Activated CD4-positive, alpha-beta T cell treated with anti-CD3 and anti-CD28 coated beads, Interleukin-2, amount 50 U/mL, for 48 hours (primary cell): ENCODE results near the gene SDSL.

Experiments
- DNase-seq, 2 experiments: peaks; one replicate each; pipeline ENCODE4 v3.0.0-alpha.2; 2020

The SDSL gene

DNA sequence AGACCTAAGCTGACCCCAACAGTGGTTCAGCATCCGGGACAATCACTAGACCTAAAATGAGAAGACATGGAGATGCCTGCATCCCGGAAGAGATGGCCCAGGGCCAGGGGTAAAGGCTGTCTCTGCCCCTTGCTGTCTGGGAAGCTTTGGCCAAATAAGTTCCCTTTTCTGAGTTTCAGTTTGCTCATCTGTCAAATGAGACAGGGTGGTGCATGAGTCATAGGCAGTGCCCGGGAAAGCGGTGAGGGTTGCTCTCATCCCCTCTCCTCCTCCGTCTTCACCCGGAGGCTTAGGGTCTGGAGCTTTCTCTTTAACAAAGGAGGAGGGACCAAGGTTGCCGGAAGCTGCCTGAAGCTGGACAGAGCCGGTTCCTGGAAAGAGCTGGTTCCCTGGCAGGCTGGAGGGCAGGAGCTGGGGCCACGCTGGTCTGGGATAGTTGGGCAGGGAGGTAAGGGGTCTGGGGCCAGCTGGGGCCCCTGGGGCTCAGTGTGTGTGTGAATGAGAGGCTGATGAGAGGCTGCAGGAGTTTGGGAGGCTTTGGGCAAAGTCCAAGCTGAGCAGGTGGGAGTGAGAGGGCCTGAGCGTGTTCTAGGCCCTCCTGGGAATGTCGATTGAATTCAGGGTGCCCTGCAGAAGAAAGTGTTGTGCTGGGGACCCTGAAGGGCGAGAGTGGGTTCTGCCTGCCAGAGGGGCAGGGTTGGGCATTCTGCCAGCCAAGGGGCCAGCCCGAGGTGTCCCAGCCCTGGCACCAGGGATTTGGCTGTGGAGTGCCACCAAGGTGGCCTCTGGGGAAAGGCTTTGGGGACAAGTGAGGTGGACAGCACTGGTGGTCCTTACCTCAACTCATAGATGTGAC lies at the start of gene SDSL:
Gene SDSL (plus strand): TSS at position 351 of the 856 bp plus-strand sequence. CDS start 5,603 bp downstream, outside the sequence.
- peak; percentile 33 to 55 for DNase-seq

DNA sequence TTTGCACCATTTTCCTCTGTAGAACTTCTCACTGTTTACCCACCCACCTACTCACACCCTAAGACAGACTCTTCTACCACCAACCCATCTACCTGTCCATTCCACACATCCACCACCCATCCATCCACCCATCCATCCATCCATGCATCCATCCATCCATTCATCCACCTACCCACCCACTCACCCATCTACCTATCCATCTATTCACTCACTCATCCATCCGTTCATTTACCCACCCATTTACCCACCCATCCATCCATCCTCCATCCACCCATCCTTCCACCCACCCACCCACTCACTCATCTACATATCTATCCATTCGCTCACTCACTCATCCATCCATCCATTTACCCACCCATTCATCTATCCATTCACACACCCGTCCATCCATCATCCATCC lies 48.7 kb upstream of the SDSL start:
- no peak for DNase-seq

- no peak for DNase-seq
Observed at GRCh38 chr12:113373969-113374368, 48.2 kb upstream of the SDSL start.

DNA sequence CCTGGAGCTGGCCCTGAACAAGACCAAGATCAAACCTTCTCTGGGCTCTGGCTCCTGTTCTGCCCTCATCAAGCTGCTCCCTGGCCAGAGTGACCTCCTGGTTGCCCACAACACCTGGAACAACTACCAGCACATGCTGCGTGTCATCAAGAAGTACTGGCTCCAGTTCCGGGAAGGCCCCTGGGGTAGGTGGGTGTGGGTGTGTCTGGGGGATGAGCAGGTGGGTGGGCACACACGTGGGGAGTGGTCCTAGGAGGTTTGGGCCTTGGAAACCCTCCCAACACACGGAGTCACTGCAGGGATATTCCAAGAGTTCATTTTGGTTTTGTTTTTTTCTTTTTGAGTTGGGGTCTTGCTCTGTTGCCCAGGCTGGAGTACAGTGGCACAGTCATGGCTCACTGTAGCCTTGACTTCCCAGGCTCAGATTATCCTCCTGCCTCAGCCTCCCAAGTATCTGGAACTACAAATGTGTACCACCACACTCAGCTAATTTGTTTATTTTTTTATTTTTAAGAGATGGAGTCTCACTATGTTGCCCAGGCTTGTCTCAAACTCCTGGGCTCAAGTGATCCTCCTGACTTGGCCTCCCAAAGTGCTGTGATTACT lies 47.3 kb upstream of the SDSL start:
- DNase-seq: no peak

DNA sequence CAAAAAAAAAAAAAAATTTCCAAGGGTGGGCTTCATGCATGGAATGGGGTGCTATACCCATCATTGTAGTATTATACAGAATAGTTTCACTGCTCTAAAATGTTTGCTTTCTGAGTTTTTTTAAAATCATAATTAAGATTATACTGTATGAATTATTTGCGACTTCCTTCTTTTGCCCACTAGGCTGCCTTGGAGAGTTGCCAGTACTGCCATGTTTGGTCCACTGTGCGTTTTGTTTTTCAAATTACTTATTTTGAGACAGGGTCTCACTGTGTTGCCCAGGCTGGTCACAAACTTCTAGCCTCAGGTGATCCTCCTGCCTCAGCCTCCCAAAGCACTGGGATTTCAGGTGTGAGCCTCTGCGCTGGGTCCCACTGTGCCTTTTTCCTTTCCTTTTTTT lies 43.9 kb upstream of the SDSL start:
- DNase-seq: no peak

- DNase-seq: no peak
Observed at GRCh38 chr12:113381220-113381619, 41.0 kb upstream of the SDSL start.

DNA sequence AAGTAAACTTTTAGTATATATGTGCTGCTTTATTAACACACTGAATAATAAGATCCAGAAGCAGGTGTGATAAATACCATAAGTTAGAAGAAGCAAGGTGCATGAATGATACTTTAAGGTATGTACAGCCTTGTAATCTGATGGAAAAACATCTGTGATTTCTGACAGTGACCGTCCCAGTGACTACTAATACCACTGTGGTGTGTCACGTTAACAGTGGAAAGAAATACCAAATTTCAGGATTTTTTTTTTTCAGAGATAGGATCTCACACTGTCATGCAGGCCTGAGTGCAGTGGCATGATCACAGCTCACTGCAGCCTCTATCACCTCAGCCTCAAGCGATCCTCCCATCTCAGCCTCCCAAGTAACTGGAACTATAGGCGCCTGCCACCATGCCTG lies 40.0 kb upstream of the SDSL start:
- no peak for DNase-seq

- DNase-seq: no peak
Observed at GRCh38 chr12:113384778-113385177, 37.4 kb upstream of the SDSL start.

GRCh38 chr12:113385282-113385882 lies 36.8 kb upstream of the SDSL start:
- DNase-seq: no peak

DNA sequence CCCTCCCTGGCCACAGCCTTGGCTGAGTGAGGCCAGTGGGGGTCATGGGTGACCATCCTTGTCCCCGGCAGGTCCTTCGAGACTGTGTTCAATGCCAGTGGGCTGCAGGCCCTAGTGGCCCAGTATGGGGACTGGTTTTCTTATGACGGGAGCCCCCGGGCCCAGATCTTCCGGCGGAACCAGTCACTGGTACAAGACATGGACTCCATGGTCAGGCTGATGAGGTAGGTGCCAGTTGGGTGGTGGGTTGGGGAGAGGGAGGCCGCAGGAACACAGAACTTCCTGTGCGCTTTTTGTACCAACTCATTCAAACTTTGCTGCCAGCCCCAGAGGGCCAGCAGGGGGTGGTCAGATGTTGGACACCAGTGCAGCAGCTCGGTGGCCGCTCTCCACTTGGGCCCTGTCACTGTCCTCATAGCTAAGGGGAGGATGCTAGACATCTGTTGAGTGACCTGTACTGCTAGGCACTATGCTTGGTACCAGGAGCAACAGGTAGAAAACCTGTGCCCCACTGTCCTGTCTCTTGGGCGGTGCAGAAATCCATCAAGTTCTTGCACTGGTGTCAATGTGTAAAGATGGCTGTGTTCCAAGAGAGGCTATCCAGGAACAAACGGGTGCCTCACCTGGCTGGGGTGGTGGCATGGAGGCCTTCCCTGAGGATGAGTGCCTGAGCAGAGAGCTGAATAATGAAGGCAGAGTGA lies 35.2 kb upstream of the SDSL start:
- no peak for DNase-seq

DNA sequence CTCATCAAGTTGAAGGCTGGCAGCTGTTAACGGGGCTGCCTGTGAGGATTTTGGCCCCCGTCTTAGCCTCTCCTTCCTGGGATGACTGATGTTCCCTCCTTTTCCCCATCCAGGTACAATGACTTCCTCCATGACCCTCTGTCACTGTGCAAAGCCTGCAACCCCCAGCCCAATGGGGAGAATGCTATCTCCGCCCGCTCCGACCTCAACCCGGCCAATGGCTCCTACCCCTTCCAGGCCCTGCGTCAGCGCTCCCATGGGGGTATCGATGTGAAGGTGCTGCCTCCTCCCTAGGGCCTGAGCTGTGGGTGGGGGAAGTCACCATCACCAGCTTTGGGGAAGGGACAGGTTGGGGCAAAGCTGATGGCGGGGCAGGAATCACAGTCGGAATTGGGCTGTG lies 34.5 kb upstream of the SDSL start:
- no peak for DNase-seq

- DNase-seq: no peak
Observed at GRCh38 chr12:113388351-113388750, 33.8 kb upstream of the SDSL start.

DNA sequence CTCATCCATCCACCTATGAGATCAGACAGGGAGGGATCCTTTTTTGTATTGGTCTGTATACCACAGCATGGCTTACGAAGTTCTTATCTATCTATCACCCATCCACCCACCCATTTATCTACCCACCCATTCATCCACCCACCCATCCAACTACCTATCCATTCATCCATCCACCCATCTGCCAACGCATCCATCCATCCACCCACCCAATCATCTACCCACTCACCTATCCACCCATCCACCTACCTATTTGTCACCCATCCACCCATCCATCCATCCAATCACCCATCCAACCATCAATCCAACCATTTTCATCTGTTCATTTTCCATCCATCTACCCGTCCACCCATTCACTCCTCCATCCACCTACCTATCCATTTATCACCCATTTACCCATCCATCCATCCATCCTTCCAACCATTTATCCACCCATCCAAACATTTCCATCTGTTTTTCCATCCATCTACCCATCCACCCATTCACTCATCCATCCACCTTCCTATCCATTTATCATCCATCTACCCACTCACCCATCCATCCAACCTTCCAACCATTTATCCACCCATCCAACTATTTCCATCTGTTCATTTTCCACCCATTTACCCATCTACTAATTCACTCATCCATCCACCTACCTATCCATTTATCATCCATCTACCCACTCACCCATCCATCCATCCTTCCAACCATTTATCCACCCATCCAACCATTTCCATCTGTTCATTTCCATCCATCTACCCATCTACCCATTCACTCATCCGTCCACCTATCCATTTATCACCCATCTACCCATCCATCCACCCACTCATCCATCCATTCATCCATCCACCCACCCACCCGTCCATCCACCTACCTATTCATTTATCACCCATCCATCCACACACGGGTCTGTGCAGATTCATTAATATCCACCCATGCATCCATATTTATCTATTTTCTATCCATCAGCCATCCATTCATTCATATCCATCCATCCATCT lies 31.8 kb upstream of the SDSL start:
- DNase-seq: no peak

- DNase-seq: no peak
Observed at GRCh38 chr12:113391145-113391544, 31.0 kb upstream of the SDSL start.

- no peak for DNase-seq
Observed at GRCh38 chr12:113391650-113392337, 30.4 kb upstream of the SDSL start.

GRCh38 chr12:113392520-113392919 lies 29.7 kb upstream of the SDSL start:
- DNase-seq: no peak

- no peak for DNase-seq
Observed at GRCh38 chr12:113392988-113393579, 29.1 kb upstream of the SDSL start.

GRCh38 chr12:113393749-113394148 lies 28.4 kb upstream of the SDSL start:
- DNase-seq: no peak

DNA sequence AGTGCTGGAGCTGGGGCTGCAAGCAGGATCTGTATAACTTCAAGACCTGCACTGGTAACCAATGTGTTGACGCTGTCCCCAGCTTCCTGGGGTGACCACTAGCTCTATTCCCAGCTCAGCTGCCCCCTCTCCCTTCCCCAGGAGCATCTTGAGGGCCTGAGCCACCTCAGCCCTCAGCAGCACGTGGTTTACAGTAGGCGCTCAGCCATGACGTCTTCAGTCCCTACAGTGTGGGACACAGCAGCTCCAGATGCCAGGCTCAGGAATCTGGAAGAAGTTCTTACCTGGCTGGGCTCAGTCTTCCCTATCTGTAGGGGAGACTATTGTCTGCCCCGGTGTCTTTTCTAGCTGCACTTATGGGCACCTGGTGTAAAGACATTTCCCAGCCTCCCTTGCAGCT lies 27.1 kb upstream of the SDSL start:
- no peak for DNase-seq

GRCh38 chr12:113396200-113396599 lies 26.0 kb upstream of the SDSL start:
- DNase-seq: no peak

DNA sequence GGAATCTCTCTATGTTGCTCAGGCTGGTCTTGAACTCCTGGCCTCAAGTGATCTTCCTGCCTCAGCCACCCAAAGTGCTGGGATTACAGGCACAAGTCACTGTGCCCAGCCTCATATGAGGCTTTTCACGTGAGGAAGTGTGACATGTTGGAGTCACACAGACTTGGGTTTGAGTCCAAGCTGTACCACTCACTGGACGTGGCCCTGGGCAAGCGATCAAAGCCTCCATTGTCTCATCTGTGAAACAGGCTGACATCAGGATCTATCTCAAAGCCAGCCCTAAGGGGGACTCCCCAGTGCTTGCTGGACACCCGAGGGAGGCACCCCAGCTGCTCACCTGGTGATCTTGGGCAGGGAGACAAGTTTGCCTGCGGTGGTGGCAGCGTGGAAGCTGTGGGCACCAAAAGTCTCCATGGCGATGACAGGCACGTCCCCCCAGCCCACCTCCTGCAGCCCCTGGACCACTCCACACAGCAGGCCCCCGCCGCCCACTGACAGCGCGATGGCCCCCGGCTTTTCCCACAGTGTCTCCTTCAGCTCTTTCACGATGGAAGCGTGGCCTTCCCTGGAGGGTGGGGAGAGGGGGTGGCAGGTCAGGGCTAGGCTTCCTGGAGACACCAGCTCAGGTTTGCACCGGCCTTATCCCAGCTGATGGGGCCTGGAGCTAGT lies 25.2 kb upstream of the SDSL start:
- no peak for DNase-seq
